HEK293T (cell line): Measurements from ENCODE around the gene TAS1R2.

Experiments used
- ARNT ChIP-seq: fragments of 450-650 bp; IDR thresholded peaks from 2 replicates; pipeline ENCODE4 v1.6.1; 2017; ENCODE audit warnings: mild to moderate bottlenecking
- BHLHE40 ChIP-seq: fragments of 450-650 bp; IDR thresholded peaks from 2 replicates; pipeline ENCODE4 v1.6.1; 2016; ENCODE audit warnings: mild to moderate bottlenecking, moderate library complexity, borderline replicate concordance
- ELF4 ChIP-seq: fragments of 450-650 bp; IDR thresholded peaks from 2 replicates; pipeline ENCODE4 v1.6.1; 2017; ENCODE audit warnings: antibody characterized with exemption
- FOXA1 ChIP-seq: fragments of 450-650 bp; IDR thresholded peaks from 2 replicates; pipeline ENCODE4 v1.6.1; 2016; ENCODE audit warnings: mild to moderate bottlenecking
- FOXK2 ChIP-seq: fragments of 450-650 bp; IDR thresholded peaks from 2 replicates; pipeline ENCODE4 v1.6.1; 2016; ENCODE audit warnings: mild to moderate bottlenecking
- HDGF ChIP-seq: fragments of 450-650 bp; IDR thresholded peaks from 2 replicates; pipeline ENCODE4 v1.6.1; 2017; ENCODE audit warnings: antibody characterized with exemption, borderline replicate concordance
- L3MBTL2 ChIP-seq: fragments of 450-650 bp; conservative IDR thresholded peaks from 2 replicates; pipeline ENCODE4 v1.6.1; 2016; ENCODE audit warnings: mild to moderate bottlenecking
- LEF1 ChIP-seq: fragments of 450-650 bp; IDR thresholded peaks from 2 replicates; pipeline ENCODE4 v1.6.1; 2017; ENCODE audit warnings: mild to moderate bottlenecking, borderline replicate concordance
- PKNOX1 ChIP-seq: fragments of 450-650 bp; IDR thresholded peaks from 2 replicates; pipeline ENCODE4 v1.6.1; 2016
- SP1 ChIP-seq: fragments of 450-650 bp; IDR thresholded peaks from 2 replicates; pipeline ENCODE4 v1.6.1; 2017
- SUZ12 ChIP-seq: fragments of 450-650 bp; IDR thresholded peaks from 2 replicates; pipeline ENCODE4 v1.6.1; 2016; ENCODE audit warnings: mild to moderate bottlenecking
- ZNF384 ChIP-seq: fragments of 450-650 bp; IDR thresholded peaks from 2 replicates; pipeline ENCODE4 v1.6.1; 2016

GRCh38 chr1:18883079-18883478 lies 23.6 kb upstream of the TAS1R2 start:
- no peak for TF ChIP-seq ARNT
- no peak for TF ChIP-seq FOXA1
- no peak for TF ChIP-seq ZNF384
- no peak for TF ChIP-seq L3MBTL2
- TF ChIP-seq PKNOX1 = no peak
- TF ChIP-seq BHLHE40 = no peak
- no peak for TF ChIP-seq ELF4
- TF ChIP-seq SP1 = no peak
- TF ChIP-seq SUZ12 = no peak
- no peak for TF ChIP-seq HDGF
- TF ChIP-seq FOXK2 = no peak
- no peak for TF ChIP-seq LEF1
